ENCODE measurements around the gene FAM170A.

Gene FAM170A

GRCh38 chr5:119614838-119615237 lies 14.5 kb upstream of the FAM170A start:
- DNase-seq (ENCODE audit: low spot score) = no peak
- CTCF ChIA-PET = no interaction called here
- POLR2A ChIA-PET (ENCODE audit: low non-redundant PET) = no interaction called here
- no peak overlapping the region for H3K27ac ChIP-seq
- TF ChIP-seq, protein P1, sequence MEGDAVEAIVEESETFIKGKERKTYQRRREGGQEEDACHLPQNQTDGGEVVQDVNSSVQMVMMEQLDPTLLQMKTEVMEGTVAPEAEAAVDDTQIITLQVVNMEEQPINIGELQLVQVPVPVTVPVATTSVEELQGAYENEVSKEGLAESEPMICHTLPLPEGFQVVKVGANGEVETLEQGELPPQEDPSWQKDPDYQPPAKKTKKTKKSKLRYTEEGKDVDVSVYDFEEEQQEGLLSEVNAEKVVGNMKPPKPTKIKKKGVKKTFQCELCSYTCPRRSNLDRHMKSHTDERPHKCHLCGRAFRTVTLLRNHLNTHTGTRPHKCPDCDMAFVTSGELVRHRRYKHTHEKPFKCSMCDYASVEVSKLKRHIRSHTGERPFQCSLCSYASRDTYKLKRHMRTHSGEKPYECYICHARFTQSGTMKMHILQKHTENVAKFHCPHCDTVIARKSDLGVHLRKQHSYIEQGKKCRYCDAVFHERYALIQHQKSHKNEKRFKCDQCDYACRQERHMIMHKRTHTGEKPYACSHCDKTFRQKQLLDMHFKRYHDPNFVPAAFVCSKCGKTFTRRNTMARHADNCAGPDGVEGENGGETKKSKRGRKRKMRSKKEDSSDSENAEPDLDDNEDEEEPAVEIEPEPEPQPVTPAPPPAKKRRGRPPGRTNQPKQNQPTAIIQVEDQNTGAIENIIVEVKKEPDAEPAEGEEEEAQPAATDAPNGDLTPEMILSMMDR (conservative IDR thresholded peaks at IDR 0.05; ENCODE audit: low read depth) = no peak

GRCh38 chr5:119626086-119626485 lies 3.3 kb upstream of the FAM170A start:
- DNase-seq (ENCODE audit: low spot score) = no peak
- POLR2A ChIA-PET (ENCODE audit: low non-redundant PET) = no interaction called here
- TF ChIP-seq, protein P1 (conservative IDR thresholded peaks at IDR 0.05; ENCODE audit: low read depth) = no peak
- CTCF ChIA-PET = interaction anchor here (0.6 to 0.7 kb wide), 2 partner anchors 306 to 545 kb away, joined by 3 to 4 read pairs; no protein-coding TSS in a partner anchor
- no peak overlapping the region for H3K27ac ChIP-seq

DNA sequence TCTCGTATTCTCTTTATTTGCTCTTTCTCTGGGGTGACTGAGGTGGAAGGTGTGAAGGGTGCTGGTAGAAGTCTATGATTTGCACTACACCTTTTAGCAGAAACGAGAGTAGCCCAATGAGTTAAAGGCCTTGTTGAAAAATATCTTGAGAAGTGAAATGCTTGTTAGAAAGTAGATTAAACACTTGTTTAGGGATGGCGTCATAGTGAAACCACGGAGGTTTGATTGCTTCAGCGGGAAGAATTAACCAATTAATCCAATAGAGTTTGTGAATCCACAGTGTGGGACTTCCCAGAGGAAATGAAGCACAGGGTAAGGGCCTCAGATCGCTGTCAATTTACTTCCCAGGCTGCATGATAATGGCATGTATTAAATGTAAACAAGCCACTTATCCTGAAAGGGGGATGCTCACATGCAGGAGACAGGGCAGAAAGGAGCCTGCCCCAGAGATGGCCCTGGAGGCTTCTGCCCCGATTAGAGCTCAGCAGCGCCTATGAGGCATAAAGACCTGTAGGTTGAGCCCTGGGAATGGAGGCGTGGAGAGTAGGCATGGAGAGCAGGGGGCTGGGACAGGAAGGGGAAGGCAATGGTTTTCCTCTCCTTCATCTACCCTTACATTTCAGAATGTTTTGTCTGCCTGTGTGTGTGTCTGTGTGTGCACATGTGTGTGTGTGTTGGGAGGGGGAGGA lies 1.5 kb downstream of the FAM170A start:
- ChIA-PET POLR2A (ENCODE audit: low non-redundant PET) (no interaction called here), CTCF (no interaction called here)
- TF ChIP-seq, protein P1 (conservative IDR thresholded peaks at IDR 0.05; ENCODE audit: low read depth) = no peak
- no peak for DNase-seq (ENCODE audit: low spot score)
- no peak overlapping the region for H3K27ac ChIP-seq

- ChIA-PET CTCF (no interaction called here), POLR2A (ENCODE audit: low non-redundant PET) (no interaction called here)
- no peak for DNase-seq (ENCODE audit: low spot score)
- TF ChIP-seq, protein P1 (conservative IDR thresholded peaks at IDR 0.05; ENCODE audit: low read depth) = no peak
- no peak overlapping the region for H3K27ac ChIP-seq
These were observed 2.3 kb downstream of the FAM170A start for GRCh38 chr5:119631660-119632059.

- ChIA-PET POLR2A (ENCODE audit: low non-redundant PET) (no interaction called here), CTCF (interaction anchor here (0.7 kb wide), 1 partner anchor 72 kb away, joined by 5 read pairs; no protein-coding TSS in a partner anchor)
- TF ChIP-seq, protein P1 (conservative IDR thresholded peaks at IDR 0.05; ENCODE audit: low read depth) = no peak
- no peak for DNase-seq (ENCODE audit: low spot score)
- H3K27ac ChIP-seq = no peak overlapping the region
These were observed 22.1 kb downstream of the FAM170A start for GRCh38 chr5:119651486-119651885.

DNA sequence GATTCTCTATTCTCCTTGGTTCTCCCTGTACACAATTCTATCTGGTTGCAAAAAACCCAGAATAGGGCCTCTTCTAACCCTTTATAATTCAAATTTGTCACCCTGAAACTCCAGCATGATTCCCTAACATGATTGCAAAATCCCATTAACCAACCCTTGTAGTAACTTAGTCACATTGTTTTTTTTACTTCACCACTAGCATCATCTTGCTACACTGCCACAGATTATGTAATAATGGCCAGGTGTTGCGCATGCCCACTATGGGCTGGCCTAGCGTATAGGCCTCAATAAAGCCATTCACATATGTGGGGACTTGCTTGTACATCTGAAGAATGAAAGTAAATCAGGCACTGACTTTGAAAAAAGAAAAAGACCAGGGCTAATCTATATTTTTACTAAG lies 25.7 kb downstream of the FAM170A start:
- CTCF ChIA-PET = no interaction called here
- POLR2A ChIA-PET (ENCODE audit: low non-redundant PET) = interaction anchor here (0.6 kb wide), 1 partner anchor 38 kb away, joined by 3 read pairs; no protein-coding TSS in a partner anchor
- no peak overlapping the region for H3K27ac ChIP-seq
- DNase-seq (ENCODE audit: low spot score) = peak; percentile 36
- TF ChIP-seq, protein P1 (conservative IDR thresholded peaks at IDR 0.05; ENCODE audit: low read depth) = no peak

All from RWPE1 (cell line).